Activated naive CD4-positive, alpha-beta T cell treated with Interleukin-2 at 50 U/mL for 16 hours (primary cell): Measurements from ENCODE around the gene EMILIN3.
"Not testable (repeated sequence)": the region's sequence is repeated elsewhere in the genome, so short reads cannot be mapped to it uniquely, and the experiment has no call there.

Experiments
- DNase-seq: peaks from one replicate; pipeline ENCODE4 v3.0.0-alpha.2; 2020

EMILIN3 gene

GRCh38 chr20:41314386-41314785 lies 52.2 kb downstream of the EMILIN3 start:
- no peak for DNase-seq

DNA sequence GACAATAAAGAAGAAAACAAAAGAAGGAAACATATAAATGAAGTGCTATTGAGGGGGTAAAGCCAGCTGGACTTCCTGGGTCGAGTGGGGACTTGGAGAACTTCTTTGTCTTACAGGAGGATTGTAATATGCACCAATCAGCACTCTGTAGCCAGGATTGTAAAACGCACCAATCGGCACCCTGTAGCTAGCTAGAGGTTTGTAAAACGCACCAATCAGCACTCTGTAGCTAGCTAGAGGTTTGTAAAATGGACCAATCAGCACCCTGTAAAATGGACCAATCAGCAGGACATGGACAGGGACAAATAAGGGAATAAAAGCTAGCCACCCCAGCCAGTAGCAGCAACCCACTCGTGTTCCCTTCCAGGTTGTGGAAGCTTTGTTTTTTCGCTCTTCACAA lies 54.6 kb downstream of the EMILIN3 start:
- not testable (repeated sequence) for DNase-seq
